HepG2 (cell line): Measurements from ENCODE around the gene MIGA2. TPM values are rescaled to one million over a fixed set of nuclear protein-coding genes. Genes with fewer than 3 reads are reported as not detected.

Source experiments
- ATAC-seq: fragments of 200-7000 bp; cut with Tn5 transposase; 3 replicates; pipeline ENCODE4 v1.9.1; 2020; ENCODE audit warnings: mild to moderate bottlenecking, moderate library complexity
- BruUV-seq: library from RNA; stranded (reverse); fragments of 400-500 nt; replicated peaks from 2 replicates; lab custom pipeline; 2021; lab: Mats Ljungman, UMichigan
- CTCF ChIA-PET: fragments of 300-600 bp; formaldehyde crosslinking; extraction: SDS; loops from one replicate; lab custom pipeline; 2021; ENCODE audit warnings: low total read pairs, inconsistent platforms, low intra/inter-chr PET ratio; lab: Yijun Ruan, JAX
- POLR2A ChIA-PET: fragments of 350-600 bp; sonication (Branson Sonifier 250); formaldehyde crosslinking; loops from one replicate; lab custom pipeline; 2020; ENCODE audit warnings: antibody characterized with exemption, inconsistent platforms; lab: Yijun Ruan, JAX
- DNase-seq: peaks from one replicate; pipeline ENCODE4 v3.0.0-alpha.2; 2015; ENCODE audit warnings: low spot score
- FAIRE-seq: peaks from 3 replicates; lab custom pipeline; 2011; peaks lifted over from hg19 to GRCh38; lab: Jason Lieb, UNC
- H2AFZ ChIP-seq: one replicate; pipeline ENCODE4 v1.6.1; 2011; ENCODE audit warnings: low read length, inconsistent platforms
- H3K27ac ChIP-seq: fragments of 300-600 bp; 3 replicates; pipeline ENCODE4 v1.8.0; 2011; ENCODE audit warnings: mixed run types, mild to moderate bottlenecking, mixed read lengths, low read length, inconsistent platforms; ENCODE audit not compliant: insufficient read depth; ENCODE audit errors: extremely low read length
- H3K27me3 ChIP-seq, 2 experiments: fragments of 200-600 bp in 1 of 2; 2 replicates in 1 of 2; 3 replicates in 1 of 2; pipeline versions ENCODE4 v1.6.0 to v1.8.0; 2011; ENCODE audit warnings: low read length in 2 of 2, mild to moderate bottlenecking in 2 of 2, moderate library complexity in 2 of 2, inconsistent platforms in 1 of 2; ENCODE audit not compliant: insufficient read depth in 2 of 2, control insufficient read depth in 1 of 2
- H3K36me3 ChIP-seq, 2 experiments: fragments of 200-600 bp in 1 of 2; replicated peaks in 1 of 2; 2 replicates in 1 of 2; 3 replicates in 1 of 2; pipeline versions ENCODE4 v1.5.1 to v1.8.0; 2011; ENCODE audit warnings: low read length in 2 of 2, inconsistent platforms in 1 of 2; ENCODE audit not compliant: insufficient read depth in 2 of 2, control insufficient read depth in 1 of 2
- H3K4me1 ChIP-seq: 2 replicates; pipeline ENCODE4 v1.5.1; 2012; ENCODE audit warnings: low read length, inconsistent platforms; ENCODE audit not compliant: insufficient read depth
- H3K4me2 ChIP-seq: 2 replicates; pipeline ENCODE4 v1.6.0; 2011; ENCODE audit warnings: low read depth, low read length, inconsistent platforms
- H3K4me3 ChIP-seq, 3 experiments: fragments of 200-600 bp in 1 of 3; sonication (generic), shearing (Covaris generic) in 1 of 3; replicated peaks in 1 of 3; 2 replicates each; pipeline ENCODE4 v1.5.1; 2011 to 2016; ENCODE audit warnings: low read length in 3 of 3, inconsistent platforms in 2 of 3, low read depth in 2 of 3, mild to moderate bottlenecking in 2 of 3, control low read depth in 1 of 3, mixed read lengths in 1 of 3; ENCODE audit not compliant: insufficient read depth in 1 of 3
- H3K79me2 ChIP-seq: one replicate; pipeline ENCODE4 v1.6.1; 2011; ENCODE audit warnings: low read length, inconsistent platforms; ENCODE audit not compliant: insufficient read depth
- H3K9ac ChIP-seq: 2 replicates; pipeline ENCODE4 v1.6.0; 2011; ENCODE audit warnings: mild to moderate bottlenecking, low read depth, low read length, inconsistent platforms; ENCODE audit not compliant: insufficient read depth
- H3K9me3 ChIP-seq: 2 replicates; pipeline ENCODE4 v1.5.1; 2012; ENCODE audit warnings: mild to moderate bottlenecking, low read length
- H4K20me1 ChIP-seq: 2 replicates; pipeline ENCODE4 v1.6.0; 2011; ENCODE audit warnings: inconsistent platforms, mild to moderate bottlenecking, low read length, moderate library complexity; ENCODE audit not compliant: insufficient read depth
- DNMT3B ChIP-seq: conservative IDR thresholded peaks from 2 replicates; pipeline ENCODE4 v1.6.1; 2016; ENCODE audit warnings: missing biosample characterization, control low read depth
- EEA1 ChIP-seq: sonication (generic); formaldehyde crosslinking; IDR thresholded peaks from 2 replicates; pipeline ENCODE4 v1.5.1; 2020; ENCODE audit warnings: mild to moderate bottlenecking, missing genetic modification reagents, borderline replicate concordance
- ELF3 ChIP-seq: IDR thresholded peaks from 2 replicates; pipeline ENCODE4 v1.6.1; 2016; ENCODE audit warnings: missing genetic modification reagents, missing compliant biosample characterization
- FOSL1 ChIP-seq: sonication (generic); formaldehyde crosslinking; IDR thresholded peaks from 2 replicates; pipeline ENCODE4 v1.9.0; 2021; ENCODE audit warnings: missing genetic modification reagents, borderline replicate concordance
- IKZF4 ChIP-seq: sonication (generic); formaldehyde crosslinking; IDR thresholded peaks from 2 replicates; pipeline ENCODE4 v1.5.1; 2020; ENCODE audit warnings: borderline replicate concordance, mild to moderate bottlenecking, low read depth, missing genetic modification reagents; ENCODE audit errors: not compliant biosample characterization
- JDP2 ChIP-seq: sonication (generic); formaldehyde crosslinking; IDR thresholded peaks from 2 replicates; pipeline ENCODE4 v1.8.1; 2022; ENCODE audit warnings: missing genetic modification reagents, borderline replicate concordance
- KDM1A ChIP-seq: IDR thresholded peaks from 2 replicates; pipeline ENCODE4 v1.6.1; 2016; ENCODE audit warnings: missing compliant biosample characterization
- NAIF1 ChIP-seq: sonication (generic); formaldehyde crosslinking; IDR thresholded peaks from 2 replicates; pipeline ENCODE4 v1.5.0; 2020; ENCODE audit warnings: mild to moderate bottlenecking, missing genetic modification reagents, borderline replicate concordance
- NR2F2 ChIP-seq: IDR thresholded peaks from 2 replicates; pipeline ENCODE4 v1.6.1; 2012; ENCODE audit warnings: low read depth, inconsistent platforms, borderline replicate concordance
- PHF21A ChIP-seq: sonication (generic); formaldehyde crosslinking; IDR thresholded peaks from 2 replicates; pipeline ENCODE4 v1.5.0; 2020; ENCODE audit warnings: mild to moderate bottlenecking, missing genetic modification reagents
- SALL2 ChIP-seq: sonication (generic); formaldehyde crosslinking; IDR thresholded peaks from 2 replicates; pipeline ENCODE4 v1.8.1; 2023; ENCODE audit warnings: mild to moderate bottlenecking, missing genetic modification reagents, inconsistent platforms
- SCMH1 ChIP-seq: sonication (generic); formaldehyde crosslinking; IDR thresholded peaks from 2 replicates; pipeline ENCODE4 v1.9.0; 2021; ENCODE audit warnings: missing genetic modification reagents, mild to moderate bottlenecking, borderline replicate concordance
- ZNF296 ChIP-seq: sonication (generic); formaldehyde crosslinking; conservative IDR thresholded peaks from 2 replicates; pipeline ENCODE4 v1.5.0; 2020; ENCODE audit warnings: mild to moderate bottlenecking, missing genetic modification reagents
- ZNF496 ChIP-seq: sonication (generic); formaldehyde crosslinking; IDR thresholded peaks from 2 replicates; pipeline ENCODE4 v1.8.1; 2023; ENCODE audit warnings: mild to moderate bottlenecking, moderate library complexity, missing genetic modification reagents; ENCODE audit not compliant: insufficient replicate concordance
- ZNF512B ChIP-seq: sonication (generic); formaldehyde crosslinking; IDR thresholded peaks from 2 replicates; pipeline ENCODE4 v1.5.1; 2020; ENCODE audit warnings: missing genetic modification reagents, mild to moderate bottlenecking, borderline replicate concordance
- ZNF746 ChIP-seq: sonication (generic); formaldehyde crosslinking; IDR thresholded peaks from 2 replicates; pipeline ENCODE4 v1.8.0; 2022; ENCODE audit warnings: mild to moderate bottlenecking, missing genetic modification reagents
- ZNF816 ChIP-seq: sonication (generic); formaldehyde crosslinking; IDR thresholded peaks from 2 replicates; pipeline ENCODE4 v1.8.0; 2022; ENCODE audit warnings: missing genetic modification reagents, mild to moderate bottlenecking, borderline replicate concordance
- ZNF850 ChIP-seq: sonication (generic); formaldehyde crosslinking; conservative IDR thresholded peaks from 2 replicates; pipeline ENCODE4 v1.9.0; 2021; ENCODE audit warnings: mild to moderate bottlenecking, missing genetic modification reagents
- WGBS: methylation state at CpG from one replicate; pipeline ENCODE4 v1.1.6; 2017; ENCODE audit warnings: low lambda C conversion rate; 5-methylcytosine and 5-hydroxymethylcytosine counted together
- in situ Hi-C: cut with HindIII; loops from 2 replicates; pipeline ENCODE4 v1.10.0; 2017; ENCODE audit warnings: low pct_unique_long_range_greater_than_20kb; ENCODE audit not compliant: extremely low pct_ligation_motif_present
- intact Hi-C: fragments of 100-400 bp; cut with micrococcal nuclease; formaldehyde crosslinking; loops from one replicate; pipeline ENCODE4 v1.10.0; 2022; ENCODE audit not compliant: unreplicated experiment
- polyA plus RNA-seq, 8 experiments: library from polyadenylated mRNA; depleted of rRNA in 3 of 8; stranded (reverse) in 7 of 8; unstranded in 1 of 8; fragments of >200 nt; fragmentation: Illumina TruSeq in 4 of 8; extraction: Trizol in 4 of 8; gene quantifications; 2 replicates each; pipeline versions ENCODE4 v1.2.1 to v1.2.3, GENCODE V29; 2011 to 2016; ENCODE audit warnings: low read depth in 4 of 8, missing spikeins in 1 of 8, mixed read lengths in 1 of 8; ENCODE audit not compliant: insufficient read depth in 1 of 8
- total RNA-seq, 5 experiments: library from RNA; depleted of rRNA; stranded (reverse); fragments of >200 nt; fragmentation: Illumina TruSeq; extraction: Trizol; gene quantifications; 2 replicates each; pipeline ENCODE4 v1.2.3, GENCODE V29; 2016; ENCODE audit warnings: low read depth in 1 of 5

The MIGA2 gene
- total and polyA plus RNA-seq, 2 of the 13 experiments (the other 11 are each of a cell fraction or from before 2014, with no cell fraction given) = 10.8 to 17.1 TPM

- FAIRE-seq = no peak
- H3K36me3 ChIP-seq = peaks cover 12 to 28% of the 10 kb centered on the region in 2 experiments; a peak in 4 of 5 replicates
- ATAC-seq = no peak
- no peak overlapping the region for H3K9ac ChIP-seq
- H2AFZ ChIP-seq = no peak overlapping the region
- no peaks in the 10 kb centered on the region for H3K9me3 ChIP-seq
- 84% methylated on average over 4 of the region's 7 CpGs for WGBS
- ChIA-PET POLR2A (no interaction called here), CTCF (no interaction called here)
- no TSS peak for BruUV-seq
- no peak overlapping the region for H3K4me2 ChIP-seq
- DNase-seq = no peak
- H3K4me1 ChIP-seq = no peaks in the 10 kb centered on the region
- no peak overlapping the region for H3K27ac ChIP-seq
- H4K20me1 ChIP-seq = no peaks in the 10 kb centered on the region
- no peaks in the 10 kb centered on the region for H3K79me2 ChIP-seq
- no peak for TF ChIP-seq ZNF512B (CRISPR knock-in tag)
- TF ChIP-seq JDP2 (CRISPR knock-in tag) = no peak
- no peak for TF ChIP-seq SCMH1
- TF ChIP-seq, all 625 proteins: peak for 0
- H3K27me3 ChIP-seq = no peaks in the 10 kb centered on the region
- in situ Hi-C loops (no loop called here), intact Hi-C loops (no loop called here)
- no peak overlapping the region for H3K4me3 ChIP-seq
Measured at GRCh38 chr9:129012343-129012742, 24.1 kb upstream of the MIGA2 start.

- FAIRE-seq (no peak), DNase-seq (no peak), ATAC-seq (no peak)
- Histone ChIP-seq H2AFZ (no peak overlapping the region), H3K9ac (no peak overlapping the region), H3K27ac (no peak overlapping the region), H3K79me2 (no peaks in the 10 kb centered on the region), H3K4me3 (no peak overlapping the region), H3K4me1 (no peaks in the 10 kb centered on the region), H3K9me3 (no peaks in the 10 kb centered on the region), H3K36me3 (peaks cover 10 to 21% of the 10 kb centered on the region in 2 experiments; a peak in 4 of 5 replicates), H4K20me1 (no peaks in the 10 kb centered on the region), H3K4me2 (no peak overlapping the region), H3K27me3 (no peaks in the 10 kb centered on the region)
- ChIA-PET POLR2A (no interaction called here), CTCF (no interaction called here)
- WGBS = 96% methylated on average over 16 of the region's 16 CpGs
- no TSS peak for BruUV-seq
- intact Hi-C loops (no loop called here), in situ Hi-C loops (no loop called here)
- TF ChIP-seq ZNF496 (CRISPR knock-in tag) (no peak), ZNF850 (CRISPR knock-in tag) (no peak), DNMT3B (CRISPR knock-in tag) (no peak), IKZF4 (CRISPR knock-in tag) (no peak), ELF3 (CRISPR knock-in tag) (no peak), EEA1 (CRISPR knock-in tag) (no peak), ZNF746 (CRISPR knock-in tag) (no peak), PHF21A (CRISPR knock-in tag) (no peak), NAIF1 (no peak), NR2F2 (no peak), FOSL1 (no peak), KDM1A (CRISPR knock-in tag) (no peak), ZNF296 (CRISPR knock-in tag) (no peak), SALL2 (CRISPR knock-in tag) (no peak), ZNF816 (no peak)
Measured at GRCh38 chr9:129012893-129013448, 23.5 kb upstream of the MIGA2 start.
